Endodermal cell (in vitro differentiated cells): ENCODE results near the gene MTA1. TPM values are rescaled to one million over a fixed set of nuclear protein-coding genes. Genes with fewer than 3 reads are reported as not detected.

ENCODE experiments used
- DNase-seq: peaks from one replicate; pipeline ENCODE4 v3.0.0-alpha.2; 2017
- H3K27ac ChIP-seq: 2 replicates; pipeline ENCODE4 v1.5.1; 2013; ENCODE audit warnings: mild to moderate bottlenecking, low read depth, low read length, moderate library complexity
- H3K27me3 ChIP-seq: 2 replicates; pipeline ENCODE4 v1.6.1; 2013; ENCODE audit warnings: mild to moderate bottlenecking, low read length, moderate library complexity; ENCODE audit not compliant: insufficient read depth, control insufficient read depth, poor library complexity, severe bottlenecking
- H3K36me3 ChIP-seq: 2 replicates; pipeline ENCODE4 v1.7.0; 2013; ENCODE audit warnings: mild to moderate bottlenecking, low read length, moderate library complexity; ENCODE audit not compliant: control insufficient read depth, insufficient read depth
- H3K4me1 ChIP-seq: one replicate; pipeline ENCODE4 v1.7.0; 2013; ENCODE audit warnings: low read length; ENCODE audit not compliant: control insufficient read depth, insufficient read depth
- H3K4me3 ChIP-seq: 2 replicates; pipeline ENCODE4 v1.5.1; 2013; ENCODE audit warnings: mild to moderate bottlenecking, low read length, moderate library complexity
- H3K9ac ChIP-seq: 2 replicates; pipeline ENCODE4 v1.6.1; 2013; ENCODE audit warnings: mild to moderate bottlenecking, low read length, moderate library complexity; ENCODE audit not compliant: poor library complexity, severe bottlenecking; ENCODE audit errors: extremely low read depth
- H3K9me3 ChIP-seq: 2 replicates; pipeline ENCODE4 v1.6.1; 2013; ENCODE audit warnings: mild to moderate bottlenecking, low read length, moderate library complexity; ENCODE audit not compliant: control insufficient read depth
- H3K27ac Mint-ChIP-seq: 2 replicates; pipeline ENCODE4 v1.8.0; 2020; ENCODE audit warnings: mixed read lengths
- H3K27me3 Mint-ChIP-seq: 2 replicates; pipeline ENCODE4 v1.8.0; 2021; ENCODE audit warnings: mild to moderate bottlenecking, mixed read lengths; ENCODE audit not compliant: insufficient read depth
- H3K36me3 Mint-ChIP-seq: 2 replicates; pipeline ENCODE4 v1.8.0; 2020; ENCODE audit warnings: low read depth, mixed read lengths
- H3K4me1 Mint-ChIP-seq: 2 replicates; pipeline ENCODE4 v1.8.0; 2020; ENCODE audit warnings: mixed read lengths
- H3K4me3 Mint-ChIP-seq: 2 replicates; pipeline ENCODE4 v1.8.0; 2020; ENCODE audit warnings: mild to moderate bottlenecking, moderate library complexity, mixed read lengths
- H3K9me3 Mint-ChIP-seq: 2 replicates; pipeline ENCODE4 v1.8.0; 2020; ENCODE audit warnings: mild to moderate bottlenecking, mixed read lengths
- CTCF ChIP-seq: fragments of 200-600 bp; sonication (generic); conservative IDR thresholded peaks from 2 replicates; pipeline ENCODE4 v1.5.0; 2021; ENCODE audit warnings: antibody characterized with exemption, mild to moderate bottlenecking
- whole genome bisulfite sequencing, 2 experiments: methylation state at CpG; one replicate each; pipeline versions ENCODE4 v1.1.5 to v1.1.7; 2013; ENCODE audit warnings: missing lambda C conversion rate in 2 of 2, mixed read lengths in 1 of 2; ENCODE audit not compliant: insufficient coverage in 1 of 2, insufficient read length in 1 of 2; 5-methylcytosine and 5-hydroxymethylcytosine counted together
- total RNA-seq, 2 donors: library from RNA; stranded (reverse); fragmentation: NEBNext Ultra II Directional in 1 of 2; extraction: Animal tissue kit (Norgen Biotek cat#: 25700) in 1 of 2; gene quantifications; 2 replicates in 1 of 2; 3 replicates in 1 of 2; pipeline ENCODE4 v1.2.1, GENCODE V29; 2021

MTA1 gene
- total RNA-seq, 2 donors from 2014 or later = 245 to 246 TPM

- WGBS, 2 experiments = 92 to 100% methylated on average over 4 to 17 of the region's 17 CpGs
- Histone ChIP-seq H3K9me3 (peaks cover under 1% of the 10 kb centered on the region), H3K36me3 (peaks cover 5% of the 10 kb centered on the region), H3K27ac (no peak overlapping the region), H3K4me1 (peaks cover 2% of the 10 kb centered on the region), H3K4me3 (no peak overlapping the region), H3K27me3 (no peaks in the 10 kb centered on the region), H3K9ac (no peak overlapping the region)
- Mint-ChIP-seq H3K4me1 (peaks cover 14% of the 10 kb centered on the region), H3K27ac (peak overlapping the region; percentile 35), H3K9me3 (no peaks in the 10 kb centered on the region), H3K27me3 (no peaks in the 10 kb centered on the region), H3K4me3 (no peak overlapping the region), H3K36me3 (peaks cover 24% of the 10 kb centered on the region)
- no peak for DNase-seq
- TF ChIP-seq CTCF = no peak
Measured at GRCh38 chr14:105378873-105379685, 40.5 kb upstream of the MTA1 start.

- peaks cover 2% of the 10 kb centered on the region for H3K4me1 ChIP-seq
- peaks cover 5% of the 10 kb centered on the region for H3K36me3 ChIP-seq
- H3K9me3 ChIP-seq = no peaks in the 10 kb centered on the region
- no peak overlapping the region for H3K4me3 Mint-ChIP-seq
- WGBS, 2 experiments = 96 to 97% methylated on average over 13 to 14 of the region's 14 CpGs
- peaks cover 14% of the 10 kb centered on the region for H3K4me1 Mint-ChIP-seq
- H3K9me3 Mint-ChIP-seq = no peaks in the 10 kb centered on the region
- no peaks in the 10 kb centered on the region for H3K27me3 Mint-ChIP-seq
- no peak overlapping the region for H3K27ac ChIP-seq
- H3K27me3 ChIP-seq = no peaks in the 10 kb centered on the region
- TF ChIP-seq CTCF = no peak
- H3K27ac Mint-ChIP-seq = no peak overlapping the region
- no peak for DNase-seq
- H3K36me3 Mint-ChIP-seq = peaks cover 22% of the 10 kb centered on the region
- H3K9ac ChIP-seq = no peak overlapping the region
- no peak overlapping the region for H3K4me3 ChIP-seq
Measured at GRCh38 chr14:105379946-105380345, 39.7 kb upstream of the MTA1 start.

- no peak for TF ChIP-seq CTCF
- peaks cover 5% of the 10 kb centered on the region for H3K36me3 ChIP-seq
Measured at GRCh38 chr14:105380756-105381155, 38.9 kb upstream of the MTA1 start.

More at GRCh38 chr14:105380756-105381155, 38.9 kb upstream of the MTA1 start:
- H3K4me1 Mint-ChIP-seq = peaks cover 10% of the 10 kb centered on the region
- DNase-seq = no peak
- WGBS, 2 experiments = 94 to 97% methylated on average over 15 to 19 of the region's 19 CpGs
- no peak overlapping the region for H3K27ac Mint-ChIP-seq
- H3K9me3 Mint-ChIP-seq = no peaks in the 10 kb centered on the region
- peaks cover 22% of the 10 kb centered on the region for H3K36me3 Mint-ChIP-seq
- no peak overlapping the region for H3K4me3 ChIP-seq
- no peak overlapping the region for H3K9ac ChIP-seq
- H3K4me1 ChIP-seq = peaks cover 2% of the 10 kb centered on the region
- no peaks in the 10 kb centered on the region for H3K27me3 Mint-ChIP-seq
- H3K27ac ChIP-seq = no peak overlapping the region
- no peaks in the 10 kb centered on the region for H3K27me3 ChIP-seq
- H3K4me3 Mint-ChIP-seq = no peak overlapping the region
- H3K9me3 ChIP-seq = no peaks in the 10 kb centered on the region
